GM19043 (cell line): ENCODE measurements around the gene ZNF783.
A peak's percentile ranks its signal among the peaks of the same experiment; 100 is the strongest.
"Not testable (repeated sequence)": the region's sequence is repeated elsewhere in the genome, so short reads cannot be mapped to it uniquely, and the experiment has no call there.

Source experiments
- ATAC-seq: cut with Tn5 transposase; IDR thresholded peaks from one replicate; pipeline ENCODE4 v1.9.1; 2021; ENCODE audit warnings: low read depth; ENCODE audit not compliant: unreplicated experiment

ZNF783 gene

GRCh38 chr7:149261829-149262617, at the start of gene ZNF783:
TSS of gene ZNF783 (plus strand) at chr7:149262196. CDS start at chr7:149262334, 138 bp downstream.
- peak; percentile 83 for ATAC-seq

GRCh38 chr7:149214020-149214720, 47.8 kb upstream of the ZNF783 start:
- ATAC-seq: no peak

- ATAC-seq: no peak
Observed at GRCh38 chr7:149216402-149216801, 45.6 kb upstream of the ZNF783 start.

- ATAC-seq: no peak
Observed at GRCh38 chr7:149217570-149217969, 44.4 kb upstream of the ZNF783 start.

GRCh38 chr7:149218469-149219420, 43.3 kb upstream of the ZNF783 start:
- ATAC-seq: no peak

- no peak for ATAC-seq
Observed at GRCh38 chr7:149220534-149220933, 41.5 kb upstream of the ZNF783 start.

- no peak for ATAC-seq
Observed at GRCh38 chr7:149223176-149223575, 38.8 kb upstream of the ZNF783 start.

GRCh38 chr7:149223761-149224160, 38.2 kb upstream of the ZNF783 start:
- no peak for ATAC-seq

GRCh38 chr7:149224352-149224751, 37.6 kb upstream of the ZNF783 start:
- no peak for ATAC-seq

- no peak for ATAC-seq
Observed at GRCh38 chr7:149225106-149225505, 36.9 kb upstream of the ZNF783 start.

- no peak for ATAC-seq
Observed at GRCh38 chr7:149225656-149226055, 36.3 kb upstream of the ZNF783 start.

GRCh38 chr7:149226366-149226765, 35.6 kb upstream of the ZNF783 start:
- ATAC-seq: not testable (repeated sequence)

GRCh38 chr7:149226840-149227494, 35.0 kb upstream of the ZNF783 start:
- ATAC-seq: no peak

GRCh38 chr7:149228831-149229471, 33.0 kb upstream of the ZNF783 start:
- ATAC-seq: no peak

- ATAC-seq: no peak
Observed at GRCh38 chr7:149229526-149229925, 32.5 kb upstream of the ZNF783 start.

GRCh38 chr7:149232362-149232761, 29.6 kb upstream of the ZNF783 start:
- ATAC-seq: no peak

- not testable (repeated sequence) for ATAC-seq
Observed at GRCh38 chr7:149233655-149234204, 28.3 kb upstream of the ZNF783 start.

- no peak for ATAC-seq
Observed at GRCh38 chr7:149237502-149237901, 24.5 kb upstream of the ZNF783 start.

- ATAC-seq: no peak
Observed at GRCh38 chr7:149238051-149238450, 23.9 kb upstream of the ZNF783 start.
